SU-DHL-6 (cell line): ENCODE measurements around the gene GPX4.

Experiments used
- EZH2phosphoT487 ChIP-seq: fragments of 200-600 bp; sonication (generic), shearing (Covaris generic); conservative IDR thresholded peaks from 2 replicates; pipeline ENCODE4 v1.6.1; 2018; ENCODE audit warnings: mild to moderate bottlenecking, antibody characterized with exemption, low read length, moderate library complexity, mixed read lengths
- TF ChIP-seq, protein P1 (sequence below): fragments of 200-600 bp; sonication (generic); IDR thresholded peaks from one replicate; pipeline ENCODE4 v1.5.1; 2017; ENCODE audit warnings: antibody characterized with exemption, mild to moderate bottlenecking, low read length, moderate library complexity; ENCODE audit not compliant: insufficient read depth, poor library complexity, severe bottlenecking

DNA sequence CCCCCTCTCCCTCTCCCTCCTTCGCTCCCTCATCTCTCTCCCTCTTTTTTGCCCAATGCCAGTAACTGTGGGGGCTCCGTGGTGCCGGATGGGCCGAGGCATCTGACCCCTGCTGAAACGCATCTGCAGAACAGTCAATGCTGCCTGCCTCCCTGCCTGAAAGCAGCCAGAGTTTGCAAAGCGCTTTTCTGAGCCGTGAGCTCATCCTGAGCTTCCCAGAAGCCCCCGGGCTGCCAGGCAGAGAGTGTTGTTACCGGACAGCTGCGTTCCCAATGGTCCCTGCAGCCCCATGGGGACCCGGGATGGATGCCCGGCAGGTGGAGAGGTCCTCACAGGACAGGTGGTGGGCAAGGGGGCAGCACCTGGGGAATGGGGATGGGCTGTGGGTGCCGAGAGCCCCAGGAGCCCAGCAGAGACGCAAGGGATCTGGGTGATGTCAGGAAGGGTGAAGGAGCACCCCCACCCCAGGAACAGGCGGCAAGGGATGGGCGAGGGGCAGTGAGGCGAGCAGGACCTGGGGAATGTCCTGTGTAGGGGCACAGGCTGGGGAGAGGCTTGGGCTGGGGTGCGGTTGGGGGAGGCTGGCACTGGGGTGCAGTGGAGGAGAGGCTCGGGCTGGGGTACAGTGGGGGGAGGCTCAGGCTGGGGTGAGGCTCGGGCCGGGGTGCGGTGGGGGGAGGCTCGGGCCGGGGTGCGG, 33.0 kb downstream of the GPX4 start:
- no peak for TF ChIP-seq EZH2phosphoT487
- TF ChIP-seq, protein P1, sequence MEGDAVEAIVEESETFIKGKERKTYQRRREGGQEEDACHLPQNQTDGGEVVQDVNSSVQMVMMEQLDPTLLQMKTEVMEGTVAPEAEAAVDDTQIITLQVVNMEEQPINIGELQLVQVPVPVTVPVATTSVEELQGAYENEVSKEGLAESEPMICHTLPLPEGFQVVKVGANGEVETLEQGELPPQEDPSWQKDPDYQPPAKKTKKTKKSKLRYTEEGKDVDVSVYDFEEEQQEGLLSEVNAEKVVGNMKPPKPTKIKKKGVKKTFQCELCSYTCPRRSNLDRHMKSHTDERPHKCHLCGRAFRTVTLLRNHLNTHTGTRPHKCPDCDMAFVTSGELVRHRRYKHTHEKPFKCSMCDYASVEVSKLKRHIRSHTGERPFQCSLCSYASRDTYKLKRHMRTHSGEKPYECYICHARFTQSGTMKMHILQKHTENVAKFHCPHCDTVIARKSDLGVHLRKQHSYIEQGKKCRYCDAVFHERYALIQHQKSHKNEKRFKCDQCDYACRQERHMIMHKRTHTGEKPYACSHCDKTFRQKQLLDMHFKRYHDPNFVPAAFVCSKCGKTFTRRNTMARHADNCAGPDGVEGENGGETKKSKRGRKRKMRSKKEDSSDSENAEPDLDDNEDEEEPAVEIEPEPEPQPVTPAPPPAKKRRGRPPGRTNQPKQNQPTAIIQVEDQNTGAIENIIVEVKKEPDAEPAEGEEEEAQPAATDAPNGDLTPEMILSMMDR, result no peak
